A549 (cell line): Measurements from ENCODE around the gene TMEM213.

Experiments
- ESRRA ChIP-seq: fragments of 150-350 bp; IDR thresholded peaks from 2 replicates; pipeline ENCODE4 v1.6.1; 2014; ENCODE audit warnings: mild to moderate bottlenecking, low read length, borderline replicate concordance
- HOXB5 ChIP-seq: fragments of 250-450 bp; sonication (Bioruptor Pico); IDR thresholded peaks from 2 replicates; pipeline ENCODE4 v1.5.0; 2020; ENCODE audit warnings: mild to moderate bottlenecking, moderate library complexity
- NFE2L2 ChIP-seq: fragments of 150-350 bp; conservative IDR thresholded peaks from 2 replicates; pipeline ENCODE4 v1.6.1; 2014; ENCODE audit warnings: low read length
- POLR2A ChIP-seq: IDR thresholded peaks from 2 replicates; pipeline ENCODE4 v1.6.1; 2012; ENCODE audit warnings: mild to moderate bottlenecking, low read length
- RARB ChIP-seq: fragments of 250-450 bp; sonication (Bioruptor Pico); IDR thresholded peaks from 2 replicates; pipeline ENCODE4 v1.8.0; 2021; ENCODE audit warnings: mild to moderate bottlenecking, moderate library complexity
- RCOR1 ChIP-seq: fragments of 150-350 bp; IDR thresholded peaks from 2 replicates; pipeline ENCODE4 v1.6.1; 2014; ENCODE audit warnings: antibody characterized with exemption, low read length, low read depth
- RFX5 ChIP-seq: fragments of 450-650 bp; IDR thresholded peaks from 2 replicates; pipeline ENCODE4 v1.7.1; 2014; ENCODE audit warnings: antibody characterized with exemption, mild to moderate bottlenecking, moderate library complexity
- SMC3 ChIP-seq: fragments of >200 bp; sonication (Bioruptor Twin); formaldehyde crosslinking; IDR thresholded peaks from 3 replicates; pipeline ENCODE4 v1.6.1; 2018; ENCODE audit warnings: inconsistent platforms
- SREBF2 ChIP-seq: fragments of 450-650 bp; IDR thresholded peaks from 2 replicates; pipeline ENCODE4 v1.6.1; 2014; ENCODE audit warnings: mild to moderate bottlenecking, moderate library complexity
- TF ChIP-seq, protein P1 (sequence below): fragments of >200 bp; sonication (Bioruptor Twin); formaldehyde crosslinking; IDR thresholded peaks from 3 replicates; pipeline ENCODE4 v1.5.1; 2016
- TF ChIP-seq, protein P2 (sequence below): fragments of 150-350 bp; IDR thresholded peaks from 2 replicates; pipeline ENCODE4 v1.6.1; 2014; ENCODE audit warnings: low read depth, mild to moderate bottlenecking, low read length

- TF ChIP-seq, protein P1, sequence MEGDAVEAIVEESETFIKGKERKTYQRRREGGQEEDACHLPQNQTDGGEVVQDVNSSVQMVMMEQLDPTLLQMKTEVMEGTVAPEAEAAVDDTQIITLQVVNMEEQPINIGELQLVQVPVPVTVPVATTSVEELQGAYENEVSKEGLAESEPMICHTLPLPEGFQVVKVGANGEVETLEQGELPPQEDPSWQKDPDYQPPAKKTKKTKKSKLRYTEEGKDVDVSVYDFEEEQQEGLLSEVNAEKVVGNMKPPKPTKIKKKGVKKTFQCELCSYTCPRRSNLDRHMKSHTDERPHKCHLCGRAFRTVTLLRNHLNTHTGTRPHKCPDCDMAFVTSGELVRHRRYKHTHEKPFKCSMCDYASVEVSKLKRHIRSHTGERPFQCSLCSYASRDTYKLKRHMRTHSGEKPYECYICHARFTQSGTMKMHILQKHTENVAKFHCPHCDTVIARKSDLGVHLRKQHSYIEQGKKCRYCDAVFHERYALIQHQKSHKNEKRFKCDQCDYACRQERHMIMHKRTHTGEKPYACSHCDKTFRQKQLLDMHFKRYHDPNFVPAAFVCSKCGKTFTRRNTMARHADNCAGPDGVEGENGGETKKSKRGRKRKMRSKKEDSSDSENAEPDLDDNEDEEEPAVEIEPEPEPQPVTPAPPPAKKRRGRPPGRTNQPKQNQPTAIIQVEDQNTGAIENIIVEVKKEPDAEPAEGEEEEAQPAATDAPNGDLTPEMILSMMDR: no peak
- TF ChIP-seq, protein P2, sequence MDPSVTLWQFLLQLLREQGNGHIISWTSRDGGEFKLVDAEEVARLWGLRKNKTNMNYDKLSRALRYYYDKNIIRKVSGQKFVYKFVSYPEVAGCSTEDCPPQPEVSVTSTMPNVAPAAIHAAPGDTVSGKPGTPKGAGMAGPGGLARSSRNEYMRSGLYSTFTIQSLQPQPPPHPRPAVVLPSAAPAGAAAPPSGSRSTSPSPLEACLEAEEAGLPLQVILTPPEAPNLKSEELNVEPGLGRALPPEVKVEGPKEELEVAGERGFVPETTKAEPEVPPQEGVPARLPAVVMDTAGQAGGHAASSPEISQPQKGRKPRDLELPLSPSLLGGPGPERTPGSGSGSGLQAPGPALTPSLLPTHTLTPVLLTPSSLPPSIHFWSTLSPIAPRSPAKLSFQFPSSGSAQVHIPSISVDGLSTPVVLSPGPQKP: no peak
- no peak for TF ChIP-seq ESRRA
- no peak for TF ChIP-seq SREBF2
- no peak for TF ChIP-seq HOXB5
- no peak for TF ChIP-seq RARB (CRISPR knock-in tag)
- TF ChIP-seq POLR2A: no peak
- TF ChIP-seq NFE2L2: no peak
- TF ChIP-seq SMC3: no peak
- TF ChIP-seq RFX5: no peak
- no peak for TF ChIP-seq RCOR1
Measured at GRCh38 chr7:138838166-138838565, 40.4 kb downstream of the TMEM213 start.
